NCI-H2227 treated with DMSO at 0.1 percent for 48 hours (cell line): ENCODE results near the gene HAUS5.

Experiments used
- DNase-seq: peaks from one replicate; lab custom pipeline; 2025; lab: John Stamatoyannopoulos, UW

The HAUS5 gene

GRCh38 chr19:35671818-35672217, 59.3 kb downstream of the HAUS5 start:
- DNase-seq: no peak

GRCh38 chr19:35673121-35673804, 60.7 kb downstream of the HAUS5 start:
- DNase-seq: peak; percentile 99
